ENCODE data around the gene HACE1.

Gene HACE1

DNA sequence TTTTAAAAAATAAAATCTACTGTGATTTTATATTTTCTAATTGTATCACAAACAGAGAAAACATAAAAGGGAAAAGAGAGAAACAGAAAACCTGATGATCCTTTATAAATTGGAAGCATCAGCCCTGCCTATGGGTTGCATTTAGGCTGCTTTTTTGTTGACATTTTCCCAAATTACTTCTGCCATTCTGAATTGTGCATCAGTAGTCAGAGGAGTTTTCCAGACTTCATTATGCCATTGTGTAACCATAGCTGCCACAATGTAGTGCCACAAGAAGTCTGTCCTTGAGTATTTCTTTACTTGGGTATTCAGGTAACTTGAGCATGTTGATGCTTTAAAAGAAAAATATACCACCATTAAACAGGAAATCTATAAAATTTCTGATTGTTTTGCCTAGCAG lies 130.3 kb downstream of the HACE1 start:
- H3K36me3 ChIP-seq (ENCODE audit: control insufficient read depth in 2 of 2, insufficient read depth in 1 of 2, low read length in 2 of 2) = peaks cover 4 to 6% of the 10 kb centered on the region in 2 experiments; a peak in 2 of 3 replicates
- H3K9me3 ChIP-seq (ENCODE audit: control insufficient read depth, insufficient read depth, low read depth, low read length) = no peaks in the 10 kb centered on the region
- H3K4me3 ChIP-seq (ENCODE audit: low read depth, low read length) = no peak overlapping the region
- ChIA-PET CTCF (interaction anchor here (0.6 to 0.7 kb wide), 2 partner anchors 61 to 183 kb away, joined by 3 read pairs; no protein-coding TSS in a partner anchor), POLR2A (no interaction called here)
- TF ChIP-seq ZNF335 (tag by site-specific recombination; conservative IDR thresholded peaks at IDR 0.05) = no peak
- TF ChIP-seq ZNF571 (tag by site-specific recombination; IDR thresholded peaks at IDR 0.05) = no peak
- no peak for TF ChIP-seq HOXC10 (CRISPR knock-in tag; IDR thresholded peaks at IDR 0.05)
- TF ChIP-seq, protein P1, sequence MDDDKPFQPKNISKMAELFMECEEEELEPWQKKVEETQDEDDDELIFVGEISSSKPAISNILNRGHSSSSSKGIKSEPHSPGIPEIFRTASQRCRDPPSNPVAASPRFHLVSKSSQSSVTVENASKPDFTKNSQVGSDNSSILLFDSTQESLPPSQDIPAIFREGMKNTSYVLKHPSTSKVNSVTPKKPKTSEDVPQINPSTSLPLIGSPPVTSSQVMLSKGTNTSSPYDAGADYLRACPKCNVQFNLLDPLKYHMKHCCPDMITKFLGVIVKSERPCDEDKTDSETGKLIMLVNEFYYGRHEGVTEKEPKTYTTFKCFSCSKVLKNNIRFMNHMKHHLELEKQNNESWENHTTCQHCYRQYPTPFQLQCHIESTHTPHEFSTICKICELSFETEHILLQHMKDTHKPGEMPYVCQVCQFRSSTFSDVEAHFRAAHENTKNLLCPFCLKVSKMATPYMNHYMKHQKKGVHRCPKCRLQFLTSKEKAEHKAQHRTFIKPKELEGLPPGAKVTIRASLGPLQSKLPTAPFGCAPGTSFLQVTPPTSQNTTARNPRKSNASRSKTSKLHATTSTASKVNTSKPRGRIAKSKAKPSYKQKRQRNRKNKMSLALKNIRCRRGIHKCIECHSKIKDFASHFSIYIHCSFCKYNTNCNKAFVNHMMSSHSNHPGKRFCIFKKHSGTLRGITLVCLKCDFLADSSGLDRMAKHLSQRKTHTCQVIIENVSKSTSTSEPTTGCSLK (tag by site-specific recombination; IDR thresholded peaks at IDR 0.05) = no peak
- no peak for TF ChIP-seq ZFP69B (tag by site-specific recombination; IDR thresholded peaks at IDR 0.05)
- TF ChIP-seq ZNF621 (tag by site-specific recombination; IDR thresholded peaks at IDR 0.05) = no peak
- TF ChIP-seq ZBTB7A (tag by site-specific recombination; IDR thresholded peaks at IDR 0.05; ENCODE audit: low read depth) = no peak
- TF ChIP-seq, protein P2, sequence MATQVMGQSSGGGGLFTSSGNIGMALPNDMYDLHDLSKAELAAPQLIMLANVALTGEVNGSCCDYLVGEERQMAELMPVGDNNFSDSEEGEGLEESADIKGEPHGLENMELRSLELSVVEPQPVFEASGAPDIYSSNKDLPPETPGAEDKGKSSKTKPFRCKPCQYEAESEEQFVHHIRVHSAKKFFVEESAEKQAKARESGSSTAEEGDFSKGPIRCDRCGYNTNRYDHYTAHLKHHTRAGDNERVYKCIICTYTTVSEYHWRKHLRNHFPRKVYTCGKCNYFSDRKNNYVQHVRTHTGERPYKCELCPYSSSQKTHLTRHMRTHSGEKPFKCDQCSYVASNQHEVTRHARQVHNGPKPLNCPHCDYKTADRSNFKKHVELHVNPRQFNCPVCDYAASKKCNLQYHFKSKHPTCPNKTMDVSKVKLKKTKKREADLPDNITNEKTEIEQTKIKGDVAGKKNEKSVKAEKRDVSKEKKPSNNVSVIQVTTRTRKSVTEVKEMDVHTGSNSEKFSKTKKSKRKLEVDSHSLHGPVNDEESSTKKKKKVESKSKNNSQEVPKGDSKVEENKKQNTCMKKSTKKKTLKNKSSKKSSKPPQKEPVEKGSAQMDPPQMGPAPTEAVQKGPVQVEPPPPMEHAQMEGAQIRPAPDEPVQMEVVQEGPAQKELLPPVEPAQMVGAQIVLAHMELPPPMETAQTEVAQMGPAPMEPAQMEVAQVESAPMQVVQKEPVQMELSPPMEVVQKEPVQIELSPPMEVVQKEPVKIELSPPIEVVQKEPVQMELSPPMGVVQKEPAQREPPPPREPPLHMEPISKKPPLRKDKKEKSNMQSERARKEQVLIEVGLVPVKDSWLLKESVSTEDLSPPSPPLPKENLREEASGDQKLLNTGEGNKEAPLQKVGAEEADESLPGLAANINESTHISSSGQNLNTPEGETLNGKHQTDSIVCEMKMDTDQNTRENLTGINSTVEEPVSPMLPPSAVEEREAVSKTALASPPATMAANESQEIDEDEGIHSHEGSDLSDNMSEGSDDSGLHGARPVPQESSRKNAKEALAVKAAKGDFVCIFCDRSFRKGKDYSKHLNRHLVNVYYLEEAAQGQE (tag by site-specific recombination; IDR thresholded peaks at IDR 0.05) = no peak
- TF ChIP-seq, protein P3, sequence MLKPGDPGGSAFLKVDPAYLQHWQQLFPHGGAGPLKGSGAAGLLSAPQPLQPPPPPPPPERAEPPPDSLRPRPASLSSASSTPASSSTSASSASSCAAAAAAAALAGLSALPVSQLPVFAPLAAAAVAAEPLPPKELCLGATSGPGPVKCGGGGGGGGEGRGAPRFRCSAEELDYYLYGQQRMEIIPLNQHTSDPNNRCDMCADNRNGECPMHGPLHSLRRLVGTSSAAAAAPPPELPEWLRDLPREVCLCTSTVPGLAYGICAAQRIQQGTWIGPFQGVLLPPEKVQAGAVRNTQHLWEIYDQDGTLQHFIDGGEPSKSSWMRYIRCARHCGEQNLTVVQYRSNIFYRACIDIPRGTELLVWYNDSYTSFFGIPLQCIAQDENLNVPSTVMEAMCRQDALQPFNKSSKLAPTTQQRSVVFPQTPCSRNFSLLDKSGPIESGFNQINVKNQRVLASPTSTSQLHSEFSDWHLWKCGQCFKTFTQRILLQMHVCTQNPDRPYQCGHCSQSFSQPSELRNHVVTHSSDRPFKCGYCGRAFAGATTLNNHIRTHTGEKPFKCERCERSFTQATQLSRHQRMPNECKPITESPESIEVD (tag by site-specific recombination; IDR thresholded peaks at IDR 0.05) = no peak; the same call in 1 of the 2 replicates
- no peak for TF ChIP-seq ZNF394 (tag by site-specific recombination; IDR thresholded peaks at IDR 0.05; ENCODE audit: borderline replicate concordance)
- TF ChIP-seq ZNF214 (tag by site-specific recombination; IDR thresholded peaks at IDR 0.05; ENCODE audit: borderline replicate concordance) = no peak
- TF ChIP-seq ZNF792 (tag by site-specific recombination; IDR thresholded peaks at IDR 0.05) = no peak
- TF ChIP-seq HOXA7 (CRISPR knock-in tag; IDR thresholded peaks at IDR 0.05; ENCODE audit: borderline replicate concordance) = no peak
- TF ChIP-seq, protein P4, sequence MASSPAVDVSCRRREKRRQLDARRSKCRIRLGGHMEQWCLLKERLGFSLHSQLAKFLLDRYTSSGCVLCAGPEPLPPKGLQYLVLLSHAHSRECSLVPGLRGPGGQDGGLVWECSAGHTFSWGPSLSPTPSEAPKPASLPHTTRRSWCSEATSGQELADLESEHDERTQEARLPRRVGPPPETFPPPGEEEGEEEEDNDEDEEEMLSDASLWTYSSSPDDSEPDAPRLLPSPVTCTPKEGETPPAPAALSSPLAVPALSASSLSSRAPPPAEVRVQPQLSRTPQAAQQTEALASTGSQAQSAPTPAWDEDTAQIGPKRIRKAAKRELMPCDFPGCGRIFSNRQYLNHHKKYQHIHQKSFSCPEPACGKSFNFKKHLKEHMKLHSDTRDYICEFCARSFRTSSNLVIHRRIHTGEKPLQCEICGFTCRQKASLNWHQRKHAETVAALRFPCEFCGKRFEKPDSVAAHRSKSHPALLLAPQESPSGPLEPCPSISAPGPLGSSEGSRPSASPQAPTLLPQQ (tag by site-specific recombination; IDR thresholded peaks at IDR 0.05) = no peak
- TF ChIP-seq ZNF324 (tag by site-specific recombination; IDR thresholded peaks at IDR 0.05) = no peak
- TF ChIP-seq ZNF302 (tag by site-specific recombination; IDR thresholded peaks at IDR 0.05; ENCODE audit: low read depth) = no peak
- no peak for TF ChIP-seq ZNF76 (tag by site-specific recombination; IDR thresholded peaks at IDR 0.05; ENCODE audit: borderline replicate concordance, low read depth)
- no peak for TF ChIP-seq YY1 (tag by site-specific recombination; IDR thresholded peaks at IDR 0.05)
- H3K27ac ChIP-seq (ENCODE audit: extremely low read depth, low read depth, low read length) = no peak overlapping the region
- no peaks in the 10 kb centered on the region for H3K4me1 ChIP-seq (ENCODE audit: control insufficient read depth, insufficient read depth, low read length)
